GM15510 (cell line): ENCODE data around the gene COL23A1.

Experiments used
- POLR2A ChIP-seq: IDR thresholded peaks from 3 replicates; pipeline ENCODE4 v1.6.1; 2011; ENCODE audit warnings: borderline replicate concordance; ENCODE audit not compliant: insufficient read length; ENCODE audit errors: extremely low read depth

The COL23A1 gene

GRCh38 chr5:178213003-178213461 lies 377.2 kb downstream of the COL23A1 start:
- peak; percentile 12 for TF ChIP-seq POLR2A

DNA sequence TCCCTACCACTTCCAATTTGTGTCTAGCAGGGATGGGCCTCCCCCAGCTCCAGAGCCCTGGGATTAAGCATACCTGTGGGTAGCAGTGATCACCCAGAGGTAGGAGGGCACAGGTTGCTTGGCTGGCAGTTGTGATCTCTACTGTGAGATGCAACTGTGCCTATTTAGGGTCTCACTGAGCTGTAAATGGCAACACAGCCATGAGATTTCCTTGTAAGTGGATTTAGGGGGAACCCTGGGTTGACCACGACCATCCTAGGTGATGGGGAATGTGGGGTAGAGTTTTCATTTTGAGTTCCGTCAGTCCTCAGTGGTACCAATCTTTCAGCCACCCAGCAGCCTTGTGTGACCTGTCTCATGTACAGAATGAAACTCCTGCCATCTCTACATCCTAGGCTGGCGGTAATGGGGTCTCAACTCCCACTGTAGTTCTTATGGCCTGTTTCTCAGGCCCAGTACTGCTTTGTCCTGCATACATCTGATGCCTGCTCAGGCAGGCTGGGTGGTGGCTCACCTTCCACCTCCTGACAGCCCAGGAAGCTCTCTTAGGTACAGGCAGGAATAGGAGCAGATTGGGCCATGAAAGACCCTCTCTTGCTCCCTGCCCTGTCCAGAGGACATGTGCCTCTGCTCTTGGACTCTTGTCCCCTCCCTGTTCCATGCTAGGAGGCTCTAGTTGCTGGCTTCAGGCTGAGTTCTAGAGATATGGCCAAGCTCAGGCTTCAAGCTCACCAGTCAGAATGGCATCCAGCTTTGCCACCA lies 377.8 kb downstream of the COL23A1 start:
- TF ChIP-seq POLR2A, result no peak

DNA sequence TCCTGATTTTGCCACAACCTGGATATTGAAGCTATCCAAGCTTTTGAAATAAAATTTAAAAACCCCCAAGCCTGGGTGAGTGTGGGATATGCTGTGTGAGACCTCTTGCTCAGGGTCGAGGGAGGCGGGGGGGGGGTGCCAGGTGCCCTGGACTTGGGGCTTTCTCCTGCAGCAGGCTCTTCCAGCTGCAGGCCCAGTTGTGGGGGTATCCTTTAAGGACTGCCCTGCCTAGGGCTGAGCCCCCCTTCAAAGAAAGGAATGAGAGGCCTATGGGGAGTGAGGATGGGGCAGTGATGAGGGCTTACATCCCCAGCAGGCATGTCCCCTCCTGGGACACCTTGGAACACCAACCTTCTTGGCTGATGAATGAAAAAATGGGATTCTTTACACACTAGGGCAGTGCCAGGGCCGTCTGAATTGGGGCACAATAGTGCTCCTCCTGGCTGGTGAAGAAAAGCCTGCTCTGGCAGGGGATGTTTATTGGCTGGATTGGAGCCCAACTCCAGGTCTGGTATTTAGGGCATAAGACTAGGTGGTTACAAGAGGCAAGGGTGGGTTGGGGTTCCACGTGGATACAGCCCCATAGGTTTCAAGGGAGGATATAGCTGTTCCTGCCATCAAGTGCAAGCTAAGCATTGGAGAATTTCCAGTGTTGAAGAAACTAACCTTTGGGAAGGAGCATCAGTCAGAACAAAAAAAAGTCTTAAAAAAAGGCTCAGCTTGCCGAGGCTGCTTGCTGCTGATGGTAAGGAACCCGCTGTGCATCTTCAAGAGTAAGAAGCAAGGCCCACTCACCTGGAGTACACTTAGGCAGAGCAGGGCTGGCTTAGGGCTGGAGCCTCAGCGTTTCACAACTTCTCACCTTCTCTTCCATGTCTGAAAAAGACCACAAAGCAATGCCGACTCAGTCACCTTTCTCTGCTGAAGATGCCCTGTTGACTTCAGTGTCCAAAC lies 378.8 kb downstream of the COL23A1 start:
- peak; percentile 24 for TF ChIP-seq POLR2A

- TF ChIP-seq POLR2A, result no peak
These were observed 379.5 kb downstream of the COL23A1 start for GRCh38 chr5:178210686-178211085.

GRCh38 chr5:178210073-178210535 lies 380.1 kb downstream of the COL23A1 start:
- TF ChIP-seq POLR2A, result no peak

DNA sequence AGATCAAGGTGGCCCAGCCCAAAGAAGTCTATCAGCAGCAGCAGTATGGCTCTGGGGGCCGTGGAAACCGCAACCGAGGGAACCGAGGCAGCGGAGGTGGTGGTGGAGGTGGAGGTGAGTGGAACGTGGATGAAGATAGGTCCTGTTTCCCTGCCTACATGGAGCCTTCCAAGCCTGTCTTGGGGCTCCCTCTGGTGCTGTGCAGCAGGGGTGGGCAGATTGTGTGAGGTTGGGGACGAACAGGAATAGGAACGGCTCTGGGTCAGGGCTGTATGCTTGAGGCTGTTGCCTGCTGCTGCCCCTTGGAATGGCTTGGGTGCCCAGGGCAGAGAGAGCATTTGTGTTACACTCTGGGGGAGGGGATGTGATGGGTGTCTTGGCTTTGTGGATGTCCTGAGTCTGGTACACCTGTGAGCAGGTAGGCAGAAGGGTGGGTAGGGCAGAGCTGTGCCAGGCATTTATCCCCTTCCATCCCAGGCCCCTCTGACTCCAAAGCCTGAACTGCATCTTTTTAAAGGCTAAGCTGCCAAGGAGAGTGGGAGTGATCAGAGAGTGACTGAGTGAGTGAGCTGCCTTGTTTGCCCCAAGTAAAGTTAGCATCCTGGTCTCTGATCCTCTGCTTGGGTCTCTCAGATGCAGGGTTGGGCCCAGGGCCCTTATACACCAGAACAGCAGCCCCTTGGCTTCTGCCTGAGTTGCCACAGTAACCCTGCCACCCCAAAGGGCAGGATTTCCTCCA lies 380.7 kb downstream of the COL23A1 start:
- TF ChIP-seq POLR2A, result no peak

GRCh38 chr5:178208540-178209227 lies 381.5 kb downstream of the COL23A1 start:
- TF ChIP-seq POLR2A, result no peak

- peak; percentile 17 for TF ChIP-seq POLR2A
These were observed 382.3 kb downstream of the COL23A1 start for GRCh38 chr5:178207917-178208280.

- TF ChIP-seq POLR2A, result no peak
These were observed 382.8 kb downstream of the COL23A1 start for GRCh38 chr5:178207183-178207916.

- TF ChIP-seq POLR2A, result no peak
These were observed 383.8 kb downstream of the COL23A1 start for GRCh38 chr5:178206166-178207101.

GRCh38 chr5:178205749-178206047 lies 384.5 kb downstream of the COL23A1 start:
- no peak for TF ChIP-seq POLR2A

GRCh38 chr5:178204935-178205748 lies 385.1 kb downstream of the COL23A1 start:
- TF ChIP-seq POLR2A, result peak; percentile 46

DNA sequence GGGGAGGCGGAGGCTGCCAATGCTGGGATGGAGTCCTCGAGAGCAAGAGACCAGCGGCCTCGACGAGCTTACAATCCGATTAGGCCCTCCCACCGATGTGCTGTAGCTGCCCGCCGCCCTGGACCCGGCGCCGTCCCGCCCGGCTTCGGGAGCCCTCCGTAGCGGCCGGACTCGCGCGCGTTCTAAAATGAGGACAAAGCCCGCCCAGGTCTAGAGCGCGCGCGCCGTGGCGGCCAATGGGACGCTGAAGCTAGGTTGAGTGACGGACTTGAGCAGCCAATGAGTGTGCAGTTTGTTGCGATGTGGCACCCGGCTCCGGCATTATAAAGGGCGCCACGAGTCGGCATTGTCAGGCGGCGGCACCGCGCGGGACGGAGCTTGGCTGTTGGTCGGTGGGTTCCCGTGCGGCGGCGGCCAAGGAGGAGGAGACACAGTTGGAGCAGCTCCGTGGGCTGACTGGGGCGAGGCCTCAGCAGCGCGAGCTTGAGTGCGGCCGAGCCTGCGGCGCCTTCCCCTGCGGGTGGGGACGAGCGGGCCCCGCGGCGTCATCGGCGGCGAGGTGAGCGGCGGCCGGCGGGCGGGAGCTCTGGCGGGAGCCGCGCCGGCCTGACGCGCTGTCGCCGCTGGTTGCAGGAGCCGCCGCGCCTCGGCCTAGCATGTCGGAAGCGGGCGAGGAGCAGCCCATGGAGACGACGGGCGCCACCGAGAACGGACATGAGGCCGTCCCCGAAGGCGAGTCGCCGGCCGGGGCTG lies 385.8 kb downstream of the COL23A1 start, which contains the start of gene HNRNPAB:
HNRNPAB (plus strand) TSS at position 352 of the 753 bp plus-strand sequence; CDS start at position 657, 305 bp downstream.
- peak; percentile 100 for TF ChIP-seq POLR2A
